ENCODE measurements around the gene ZNF423. TPM values are rescaled to one million over a fixed set of nuclear protein-coding genes. Genes with fewer than 3 reads are reported as not detected.

Gene ZNF423
- total and polyA plus RNA-seq, 12 donors, result 1.7 to 10.6 (median 5.5) TPM

DNA sequence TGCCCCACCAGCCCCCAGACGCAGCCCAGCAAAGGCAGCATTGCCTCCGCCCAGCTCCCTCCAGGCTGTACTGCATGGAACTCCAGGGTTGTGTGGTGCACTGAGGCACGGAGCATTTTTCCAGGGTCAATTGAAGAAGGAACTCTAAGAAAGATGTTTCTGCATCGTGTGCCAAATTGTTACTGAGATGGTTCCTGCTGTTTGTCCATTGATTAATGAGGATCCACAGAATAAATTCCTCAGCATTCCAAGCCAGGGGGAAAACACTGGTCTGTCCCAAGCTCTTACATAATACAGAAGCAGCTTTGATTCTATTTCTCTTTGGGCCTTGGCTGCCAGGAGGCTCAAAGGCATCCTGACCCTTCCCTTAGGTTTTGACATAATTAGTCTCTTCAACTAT, 80.9 kb downstream of the ZNF423 start:
- H3K36me3 ChIP-seq (replicated peaks in 1 of 2), result no peaks in the 10 kb centered on the region
- intact Hi-C loops (cut with DNase I), result no loop called here
- H3K4me3 ChIP-seq, result no peak overlapping the region
- no peaks in the 10 kb centered on the region for H3K9me3 ChIP-seq (replicated peaks in 1 of 3)
- no peak for TF ChIP-seq POLR2A (IDR thresholded peaks at IDR 0.05)
- TF ChIP-seq, protein P1, sequence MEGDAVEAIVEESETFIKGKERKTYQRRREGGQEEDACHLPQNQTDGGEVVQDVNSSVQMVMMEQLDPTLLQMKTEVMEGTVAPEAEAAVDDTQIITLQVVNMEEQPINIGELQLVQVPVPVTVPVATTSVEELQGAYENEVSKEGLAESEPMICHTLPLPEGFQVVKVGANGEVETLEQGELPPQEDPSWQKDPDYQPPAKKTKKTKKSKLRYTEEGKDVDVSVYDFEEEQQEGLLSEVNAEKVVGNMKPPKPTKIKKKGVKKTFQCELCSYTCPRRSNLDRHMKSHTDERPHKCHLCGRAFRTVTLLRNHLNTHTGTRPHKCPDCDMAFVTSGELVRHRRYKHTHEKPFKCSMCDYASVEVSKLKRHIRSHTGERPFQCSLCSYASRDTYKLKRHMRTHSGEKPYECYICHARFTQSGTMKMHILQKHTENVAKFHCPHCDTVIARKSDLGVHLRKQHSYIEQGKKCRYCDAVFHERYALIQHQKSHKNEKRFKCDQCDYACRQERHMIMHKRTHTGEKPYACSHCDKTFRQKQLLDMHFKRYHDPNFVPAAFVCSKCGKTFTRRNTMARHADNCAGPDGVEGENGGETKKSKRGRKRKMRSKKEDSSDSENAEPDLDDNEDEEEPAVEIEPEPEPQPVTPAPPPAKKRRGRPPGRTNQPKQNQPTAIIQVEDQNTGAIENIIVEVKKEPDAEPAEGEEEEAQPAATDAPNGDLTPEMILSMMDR (IDR thresholded peaks at IDR 0.05), result no peak
- H3K27ac ChIP-seq, result peak overlapping the region in 1 of 5 donors; percentile 43
- no peaks in the 10 kb centered on the region for H3K4me1 ChIP-seq (replicated peaks in 1 of 2)
- no peaks in the 10 kb centered on the region for H3K27me3 ChIP-seq
- DNase-seq, result no peak
- WGBS, 4 donors, result 74 to 78% (median 76%) methylated on average over 3 to 4 of the region's 4 CpGs

DNA sequence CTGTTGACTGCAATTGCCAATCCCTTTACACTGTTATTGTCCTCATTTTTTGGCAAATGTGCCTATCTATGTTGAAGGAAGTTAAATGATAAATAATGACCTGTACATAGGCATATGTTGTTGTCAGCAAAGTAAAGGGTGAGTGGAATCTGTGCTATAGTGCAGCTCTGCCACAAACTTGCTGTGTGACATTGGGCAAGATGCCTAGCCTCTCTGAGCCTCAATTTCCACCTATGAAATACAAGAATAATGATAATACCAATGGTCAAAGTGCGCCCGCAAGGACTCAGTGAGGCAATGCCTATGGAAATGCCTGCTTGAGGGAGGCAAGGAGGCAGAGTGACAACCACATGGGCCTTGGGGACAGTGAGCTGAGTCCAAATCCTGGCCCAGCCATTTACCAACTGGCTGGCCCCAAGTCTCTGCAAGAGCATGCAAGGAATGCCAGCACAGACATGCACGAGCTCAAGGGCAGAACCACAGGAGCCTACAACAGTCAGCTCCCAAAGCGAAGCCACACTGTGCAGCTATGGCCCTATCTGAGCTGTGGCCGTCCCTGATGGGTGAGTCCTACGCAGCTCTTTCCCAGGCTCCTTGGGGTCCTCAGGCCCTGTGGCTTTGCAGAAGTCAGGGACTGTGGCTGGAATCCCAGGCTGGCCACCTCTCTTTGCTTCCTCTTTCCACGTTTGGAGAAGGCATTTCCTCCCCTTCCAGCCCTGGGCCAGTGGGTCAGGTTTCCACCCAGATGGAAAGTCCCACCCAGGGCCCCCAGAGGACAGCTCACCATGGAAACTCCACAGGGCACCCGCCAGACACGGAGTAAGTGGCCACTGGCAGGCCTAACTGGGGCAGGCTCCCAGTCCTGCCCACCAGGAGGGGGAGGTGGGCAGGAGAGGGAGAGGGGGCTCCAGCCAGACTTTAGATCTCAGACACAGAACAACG, 82.1 kb downstream of the ZNF423 start:
- Histone ChIP-seq H3K36me3 (replicated peaks in 1 of 2) (no peaks in the 10 kb centered on the region), H3K27ac (no peak overlapping the region), H3K27me3 (no peaks in the 10 kb centered on the region), H3K4me3 (no peak overlapping the region), H3K9me3 (replicated peaks in 1 of 3) (no peaks in the 10 kb centered on the region), H3K4me1 (replicated peaks in 1 of 2) (no peaks in the 10 kb centered on the region)
- no peak for DNase-seq
- intact Hi-C loops (cut with DNase I), result no loop called here
- TF ChIP-seq, protein P1 (IDR thresholded peaks at IDR 0.05), result no peak
- TF ChIP-seq POLR2A (IDR thresholded peaks at IDR 0.05), result no peak
- WGBS, 4 donors, result 59 to 77% (median 70%) methylated on average over 5 to 10 of the region's 10 CpGs

DNA sequence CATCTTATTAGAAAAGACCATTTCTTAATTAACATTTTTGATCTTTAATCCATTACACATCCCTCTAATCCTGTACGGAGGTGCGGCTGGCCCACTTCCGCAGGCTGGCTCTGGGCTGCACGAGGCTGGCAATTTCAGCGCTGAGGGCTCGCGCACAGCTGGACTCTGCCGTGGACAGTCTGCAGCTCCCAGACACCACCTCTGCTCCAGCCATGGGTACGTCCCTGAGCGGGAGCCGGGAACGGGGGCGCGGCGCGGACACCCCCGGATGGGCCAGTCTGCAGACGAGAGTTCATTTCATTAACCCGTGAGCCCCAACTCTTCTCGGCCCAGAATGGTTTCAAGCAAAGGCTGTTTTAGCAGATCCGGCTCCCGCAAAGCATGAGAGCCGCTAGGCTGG, 87.9 kb downstream of the ZNF423 start:
- no peak overlapping the region for H3K4me3 ChIP-seq
- H3K9me3 ChIP-seq (replicated peaks in 1 of 3), result no peaks in the 10 kb centered on the region
- WGBS, 4 donors, result 90 to 95% (median 93%) methylated on average over 18 to 23 of the region's 23 CpGs
- H3K27me3 ChIP-seq, result no peaks in the 10 kb centered on the region
- no peaks in the 10 kb centered on the region for H3K36me3 ChIP-seq (replicated peaks in 1 of 2)
- TF ChIP-seq POLR2A (IDR thresholded peaks at IDR 0.05), result no peak
- TF ChIP-seq, protein P1 (IDR thresholded peaks at IDR 0.05), result no peak
- intact Hi-C loops (cut with DNase I), result no loop called here
- no peaks in the 10 kb centered on the region for H3K4me1 ChIP-seq (replicated peaks in 1 of 2)
- DNase-seq, result no peak
- H3K27ac ChIP-seq, result no peak overlapping the region

DNA sequence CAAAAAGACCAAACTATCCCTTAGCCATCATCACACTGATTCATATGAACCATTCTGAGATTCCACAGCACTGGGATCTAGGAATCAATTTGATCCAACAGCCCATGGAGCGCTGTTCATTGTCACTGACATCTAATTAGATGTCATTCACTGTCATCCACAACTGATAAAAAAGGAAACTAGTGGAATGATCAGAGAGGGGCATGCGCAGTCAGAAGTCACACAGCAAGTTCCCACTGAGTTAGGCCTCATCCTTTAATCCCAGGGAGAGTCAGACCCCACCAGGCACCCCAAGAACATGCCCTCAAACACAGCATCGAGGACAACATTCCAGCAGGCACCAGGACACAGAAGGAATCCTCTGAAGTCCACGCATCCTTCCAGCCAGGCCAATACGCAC, 88.5 kb downstream of the ZNF423 start:
- Histone ChIP-seq H3K4me3 (no peak overlapping the region), H3K4me1 (replicated peaks in 1 of 2) (no peaks in the 10 kb centered on the region), H3K27ac (no peak overlapping the region), H3K36me3 (replicated peaks in 1 of 2) (no peaks in the 10 kb centered on the region), H3K27me3 (no peaks in the 10 kb centered on the region), H3K9me3 (replicated peaks in 1 of 3) (no peaks in the 10 kb centered on the region)
- intact Hi-C loops (cut with DNase I), result no loop called here
- 91 to 94% (median 91%) methylated on average over 5 of the region's 5 CpGs for WGBS, 4 donors
- DNase-seq, result no peak
- TF ChIP-seq, protein P1 (IDR thresholded peaks at IDR 0.05), result no peak
- TF ChIP-seq POLR2A (IDR thresholded peaks at IDR 0.05), result no peak
